Fibroblast of villous mesenchyme (primary cell): ENCODE data around the gene PAK5. TPM values are rescaled to one million over a fixed set of nuclear protein-coding genes. Genes with fewer than 3 reads are reported as not detected.

ENCODE experiments used
- DNase-seq: peaks from one replicate; pipeline ENCODE4 v3.0.0-alpha.2; 2010; ENCODE audit warnings: low read depth
- H3K4me3 ChIP-seq: 2 replicates; pipeline ENCODE4 v1.5.1; 2011; ENCODE audit warnings: low read depth, mild to moderate bottlenecking, low read length
- CTCF ChIP-seq: IDR thresholded peaks from 2 replicates; pipeline ENCODE4 v1.5.1; 2012; ENCODE audit warnings: low read depth, mild to moderate bottlenecking, low read length; ENCODE audit not compliant: insufficient read depth
- total RNA-seq: library from RNA; depleted of rRNA; stranded (reverse); fragments of >200 nt; gene quantifications from 2 replicates; pipeline ENCODE4 v1.2.3, GENCODE V29; 2012

Gene PAK5
- total RNA-seq, 1 donor: not detected

- no peak overlapping the region for H3K4me3 ChIP-seq
- no peak for DNase-seq
- no peak for TF ChIP-seq CTCF
Measured at GRCh38 chr20:9555781-9556180, 283.1 kb downstream of the PAK5 start.

- no peak for TF ChIP-seq CTCF
- no peak for DNase-seq
- H3K4me3 ChIP-seq: no peak overlapping the region
Measured at GRCh38 chr20:9551808-9552550, 286.9 kb downstream of the PAK5 start.

- DNase-seq: no peak
- no peak for TF ChIP-seq CTCF
- H3K4me3 ChIP-seq: no peak overlapping the region
Measured at GRCh38 chr20:9550871-9551270, 288.0 kb downstream of the PAK5 start.

GRCh38 chr20:9550283-9550682 is 288.6 kb downstream of the PAK5 start:
- no peak for TF ChIP-seq CTCF
- H3K4me3 ChIP-seq: no peak overlapping the region
- DNase-seq: no peak

GRCh38 chr20:9543214-9543613 is 295.7 kb downstream of the PAK5 start:
- no peak for DNase-seq
- no peak overlapping the region for H3K4me3 ChIP-seq

GRCh38 chr20:9535449-9535848 is 303.4 kb downstream of the PAK5 start:
- no peak overlapping the region for H3K4me3 ChIP-seq
- TF ChIP-seq CTCF: no peak
- DNase-seq: no peak

More at GRCh38 chr20:9543214-9543613, 295.7 kb downstream of the PAK5 start:
- TF ChIP-seq CTCF: no peak

GRCh38 chr20:9534025-9534424 is 304.9 kb downstream of the PAK5 start:
- TF ChIP-seq CTCF: no peak
- DNase-seq: no peak
- H3K4me3 ChIP-seq: no peak overlapping the region
